HUES64 (cell line): Measurements from ENCODE around the gene TXLNA.
A peak's percentile ranks its signal among the peaks of the same experiment; 100 is the strongest.
"Not testable (repeated sequence)": the region's sequence is repeated elsewhere in the genome, so short reads cannot be mapped to it uniquely, and the experiment has no call there.

Experiments
- H3K27ac ChIP-seq: 2 replicates; pipeline ENCODE4 v1.7.0; 2013; ENCODE audit warnings: low read depth, low read length, inconsistent platforms
- H3K27me3 ChIP-seq: 2 replicates; pipeline ENCODE4 v1.6.1; 2013; ENCODE audit warnings: mild to moderate bottlenecking, low read length; ENCODE audit not compliant: insufficient read depth
- H3K36me3 ChIP-seq: 2 replicates; pipeline ENCODE4 v1.6.1; 2013; ENCODE audit warnings: mild to moderate bottlenecking, low read length; ENCODE audit not compliant: insufficient read depth
- H3K4me1 ChIP-seq: 2 replicates; pipeline ENCODE4 v1.6.1; 2013; ENCODE audit warnings: mild to moderate bottlenecking, low read length, moderate library complexity; ENCODE audit not compliant: insufficient read depth
- H3K4me3 ChIP-seq: 2 replicates; pipeline ENCODE4 v1.5.1; 2013; ENCODE audit warnings: mild to moderate bottlenecking, low read length, moderate library complexity
- H3K9ac ChIP-seq: 2 replicates; pipeline ENCODE4 v1.6.1; 2013; ENCODE audit warnings: mild to moderate bottlenecking, low read depth, low read length
- H3K9me3 ChIP-seq: 2 replicates; pipeline ENCODE4 v1.6.1; 2013; ENCODE audit warnings: low read depth, low read length; ENCODE audit not compliant: insufficient read depth
- WGBS: fragments of 150-250, 120-280 bp; methylation state at CpG from one replicate; pipeline ENCODE4 v1.1.7; 2013; ENCODE audit warnings: missing lambda C conversion rate; 5-methylcytosine and 5-hydroxymethylcytosine counted together

The TXLNA gene

GRCh38 chr1:32163405-32163804 lies 16.1 kb upstream of the TXLNA start:
- 100% methylated on average over 2 of the region's 2 CpGs for WGBS
- no peaks in the 10 kb centered on the region for H3K27me3 ChIP-seq
- no peak overlapping the region for H3K4me3 ChIP-seq
- H3K27ac ChIP-seq, result no peak overlapping the region
- peaks cover 84% of the 10 kb centered on the region for H3K36me3 ChIP-seq
- no peaks in the 10 kb centered on the region for H3K9me3 ChIP-seq
- no peak overlapping the region for H3K9ac ChIP-seq
- no peaks in the 10 kb centered on the region for H3K4me1 ChIP-seq

GRCh38 chr1:32165633-32166032 lies 13.8 kb upstream of the TXLNA start:
- H3K27me3 ChIP-seq, H3K27ac ChIP-seq, H3K9me3 ChIP-seq, H3K4me3 ChIP-seq, H3K4me1 ChIP-seq, H3K9ac ChIP-seq: not testable (repeated sequence)
- peaks cover 82% of the 10 kb centered on the region for H3K36me3 ChIP-seq
- 95% methylated on average over 10 of the region's 10 CpGs for WGBS

DNA sequence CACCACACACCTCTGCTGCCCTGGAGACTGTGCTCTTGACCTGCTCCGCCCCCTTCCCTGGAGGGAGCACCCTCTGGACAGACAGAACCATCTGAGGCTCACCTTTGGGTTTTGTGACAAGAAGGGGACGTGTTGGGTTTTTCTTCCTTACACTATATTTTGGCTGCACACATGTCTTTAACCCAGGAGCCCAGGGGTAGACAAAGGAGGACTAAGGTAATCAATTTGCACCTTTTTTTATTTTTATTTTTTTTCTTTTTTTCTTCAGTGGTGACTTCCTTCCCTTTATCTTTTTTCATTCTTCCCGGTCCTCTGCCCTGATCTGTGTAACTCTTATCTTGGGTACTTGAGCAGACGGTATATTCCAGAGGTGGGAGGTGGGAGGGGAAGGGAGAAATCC lies 8.5 kb upstream of the TXLNA start:
- WGBS, result 90% methylated on average over 3 of the region's 4 CpGs
- no peak overlapping the region for H3K9ac ChIP-seq
- no peak overlapping the region for H3K4me3 ChIP-seq
- H3K36me3 ChIP-seq, result peaks cover 83% of the 10 kb centered on the region
- no peak overlapping the region for H3K27ac ChIP-seq
- H3K27me3 ChIP-seq, result no peaks in the 10 kb centered on the region
- H3K9me3 ChIP-seq, result no peaks in the 10 kb centered on the region
- H3K4me1 ChIP-seq, result no peaks in the 10 kb centered on the region

- 89% methylated on average over 1 of the region's 1 CpG for WGBS
- no peak overlapping the region for H3K27ac ChIP-seq
- H3K9me3 ChIP-seq, result no peaks in the 10 kb centered on the region
- no peak overlapping the region for H3K4me3 ChIP-seq
- peaks cover 74% of the 10 kb centered on the region for H3K36me3 ChIP-seq
- H3K9ac ChIP-seq, result no peak overlapping the region
- no peaks in the 10 kb centered on the region for H3K27me3 ChIP-seq
- peaks cover 2% of the 10 kb centered on the region; the same call in 1 of the 2 replicates for H3K4me1 ChIP-seq
These were observed 6.7 kb upstream of the TXLNA start for GRCh38 chr1:32172621-32173245.

DNA sequence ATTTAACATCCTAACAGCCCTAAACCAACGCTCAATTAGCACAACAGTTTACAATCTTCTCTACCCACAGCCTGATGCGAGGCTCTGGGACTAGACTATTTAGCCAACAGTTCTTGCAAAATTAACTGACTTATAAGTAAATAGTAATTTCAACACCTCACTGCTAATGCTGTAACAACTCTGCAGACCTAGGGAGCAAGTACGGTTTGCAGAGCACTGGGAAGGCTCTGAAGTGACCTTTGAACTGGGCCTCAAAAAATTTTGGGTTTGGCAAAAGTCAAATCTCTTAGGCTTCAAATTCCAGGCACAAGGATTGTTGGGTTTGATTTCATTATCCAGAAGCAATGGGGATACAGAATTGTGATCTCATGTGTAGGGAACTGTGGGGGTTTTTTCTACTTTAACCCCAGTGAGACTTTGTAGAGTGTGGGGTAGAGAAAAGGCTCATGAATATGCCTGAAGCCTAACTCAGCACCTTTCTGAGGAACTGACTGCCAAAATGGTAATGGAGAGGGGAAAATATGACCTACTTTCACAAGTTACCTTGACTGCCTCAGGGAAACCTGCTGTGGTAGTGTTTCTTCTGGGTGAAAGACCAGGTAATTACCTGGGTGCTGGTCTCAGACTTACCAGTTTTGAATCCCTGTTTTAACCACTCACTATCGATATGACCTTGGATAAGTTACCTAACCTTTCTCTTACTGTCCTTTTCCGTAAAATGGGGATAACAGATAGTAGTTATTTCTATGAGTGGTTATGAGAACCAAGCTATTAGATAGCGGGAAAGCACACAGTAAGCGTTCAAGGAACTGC lies 889 bp upstream of the TXLNA start:
- Histone ChIP-seq H3K27ac (peak overlapping the region; percentile 91), H3K9me3 (no peaks in the 10 kb centered on the region), H3K9ac (peak overlapping the region; percentile 90), H3K4me3 (peak overlapping the region; percentile 85), H3K4me1 (peaks cover 25% of the 10 kb centered on the region), H3K36me3 (peaks cover 43% of the 10 kb centered on the region), H3K27me3 (no peaks in the 10 kb centered on the region)
- 79% methylated on average over 7 of the region's 7 CpGs for WGBS

DNA sequence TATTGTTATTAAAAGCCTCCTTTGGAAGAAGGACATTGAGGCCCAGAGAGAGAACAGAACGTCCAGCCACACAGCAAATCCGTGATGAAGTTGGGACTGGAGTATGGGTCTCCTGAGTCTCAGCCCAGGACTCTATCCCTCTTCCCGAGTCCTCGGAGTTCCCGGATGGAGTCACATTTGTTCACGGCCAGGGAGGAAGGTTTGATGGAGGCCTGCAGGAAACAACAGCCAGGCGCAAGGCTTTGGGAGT lies 357 bp upstream of the TXLNA start:
- H3K27me3 ChIP-seq, result no peaks in the 10 kb centered on the region
- H3K9me3 ChIP-seq, result no peaks in the 10 kb centered on the region
- WGBS, result 35% methylated on average over 7 of the region's 7 CpGs
- H3K4me1 ChIP-seq, result peaks cover 25% of the 10 kb centered on the region
- peak overlapping the region; percentile 85 for H3K4me3 ChIP-seq
- H3K9ac ChIP-seq, result peak overlapping the region; percentile 90
- peak overlapping the region; percentile 91 for H3K27ac ChIP-seq
- peaks cover 43% of the 10 kb centered on the region for H3K36me3 ChIP-seq

GRCh38 chr1:32180186-32181060 lies 948 bp downstream of the TXLNA start:
- no peaks in the 10 kb centered on the region for H3K27me3 ChIP-seq
- H3K36me3 ChIP-seq, result peaks cover 45% of the 10 kb centered on the region
- peak overlapping the region; percentile 91 for H3K27ac ChIP-seq
- 19% methylated on average over 36 of the region's 36 CpGs for WGBS
- peak overlapping the region; percentile 85 for H3K4me3 ChIP-seq
- peaks cover 25% of the 10 kb centered on the region for H3K4me1 ChIP-seq
- peak overlapping the region; percentile 90 for H3K9ac ChIP-seq
- no peaks in the 10 kb centered on the region for H3K9me3 ChIP-seq

- Histone ChIP-seq H3K9me3 (no peaks in the 10 kb centered on the region), H3K27ac (no peak overlapping the region), H3K36me3 (peaks cover 49% of the 10 kb centered on the region), H3K4me3 (peak overlapping the region; percentile 85), H3K27me3 (no peaks in the 10 kb centered on the region), H3K9ac (0 out of 2 replicates have a peak overlapping the region, but pooled peaks have one; percentile 90), H3K4me1 (peaks cover 25% of the 10 kb centered on the region)
- 96% methylated on average over 9 of the region's 9 CpGs for WGBS
These were observed 1.6 kb downstream of the TXLNA start for GRCh38 chr1:32181065-32181464.

DNA sequence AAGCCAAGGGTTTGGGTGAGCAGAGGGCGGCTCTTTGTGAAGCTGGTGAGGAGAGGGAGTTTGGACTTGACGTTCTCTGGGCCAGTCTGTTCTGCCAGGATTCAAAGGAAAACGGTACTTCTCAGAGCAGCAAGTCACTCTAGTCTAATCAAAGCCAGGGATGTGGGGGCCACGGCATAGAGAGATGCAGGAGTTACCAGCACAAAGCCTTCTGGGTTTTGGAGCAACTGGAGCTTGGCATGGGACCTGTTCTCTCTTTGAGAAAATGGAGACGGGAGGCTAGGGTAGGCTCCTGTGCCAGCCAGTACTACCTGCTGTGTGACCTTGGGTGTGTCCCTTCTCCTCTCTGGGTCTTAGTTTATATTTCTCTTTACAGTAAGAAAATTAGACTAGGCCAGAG lies 2.1 kb downstream of the TXLNA start:
- Histone ChIP-seq H3K9ac (no peak overlapping the region), H3K27me3 (no peaks in the 10 kb centered on the region), H3K4me3 (peak overlapping the region; percentile 85; the same call in 1 of the 2 replicates), H3K27ac (no peak overlapping the region; the same call in 1 of the 2 replicates), H3K4me1 (peaks cover 25% of the 10 kb centered on the region), H3K9me3 (no peaks in the 10 kb centered on the region), H3K36me3 (peaks cover 52% of the 10 kb centered on the region)
- 98% methylated on average over 5 of the region's 5 CpGs for whole genome bisulfite sequencing

GRCh38 chr1:32182060-32182459 lies 2.6 kb downstream of the TXLNA start:
- no peaks in the 10 kb centered on the region for H3K9me3 ChIP-seq
- WGBS, result 96% methylated on average over 6 of the region's 6 CpGs
- no peak overlapping the region for H3K9ac ChIP-seq
- H3K36me3 ChIP-seq, result peaks cover 55% of the 10 kb centered on the region
- no peak overlapping the region for H3K27ac ChIP-seq
- no peak overlapping the region for H3K4me3 ChIP-seq
- H3K27me3 ChIP-seq, result no peaks in the 10 kb centered on the region
- H3K4me1 ChIP-seq, result peaks cover 25% of the 10 kb centered on the region

GRCh38 chr1:32184650-32185049 lies 5.2 kb downstream of the TXLNA start:
- Histone ChIP-seq H3K9me3 (no peaks in the 10 kb centered on the region), H3K27ac (no peak overlapping the region), H3K4me3 (no peak overlapping the region), H3K9ac (no peak overlapping the region), H3K27me3 (no peaks in the 10 kb centered on the region), H3K4me1 (peaks cover 8% of the 10 kb centered on the region), H3K36me3 (peaks cover 81% of the 10 kb centered on the region)
